ENCODE data around the gene SALL3.

SALL3 gene

DNA sequence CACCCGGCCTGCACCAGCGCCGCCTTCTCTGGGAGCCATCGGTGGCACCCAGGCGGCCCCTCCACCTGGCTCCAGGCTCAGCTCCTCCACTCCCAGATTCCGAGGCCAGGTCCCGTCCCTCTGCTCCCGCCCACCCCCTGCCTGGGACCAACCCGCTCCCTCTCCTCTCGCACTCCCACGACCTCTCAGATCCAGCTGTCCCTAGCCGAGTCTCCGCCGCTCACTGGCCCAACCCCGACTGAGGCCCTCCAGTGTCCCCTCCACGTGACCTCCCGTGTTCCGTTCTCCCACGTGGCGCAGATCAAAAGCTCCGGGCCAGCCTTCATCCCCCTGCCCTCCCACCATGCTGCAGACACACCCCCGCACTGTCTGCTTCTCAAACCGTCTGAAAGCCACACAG lies 14.4 kb upstream of the SALL3 start:
- Histone ChIP-seq H3K27me3 (ENCODE audit: insufficient read depth, poor library complexity, severe bottlenecking) (peaks cover 8% of the 10 kb centered on the region), H3K4me3 (replicated peaks; ENCODE audit: insufficient read depth, low read length) (no peak overlapping the region), H3K27ac (replicated peaks) (no peak overlapping the region)
- TF ChIP-seq, protein P1, sequence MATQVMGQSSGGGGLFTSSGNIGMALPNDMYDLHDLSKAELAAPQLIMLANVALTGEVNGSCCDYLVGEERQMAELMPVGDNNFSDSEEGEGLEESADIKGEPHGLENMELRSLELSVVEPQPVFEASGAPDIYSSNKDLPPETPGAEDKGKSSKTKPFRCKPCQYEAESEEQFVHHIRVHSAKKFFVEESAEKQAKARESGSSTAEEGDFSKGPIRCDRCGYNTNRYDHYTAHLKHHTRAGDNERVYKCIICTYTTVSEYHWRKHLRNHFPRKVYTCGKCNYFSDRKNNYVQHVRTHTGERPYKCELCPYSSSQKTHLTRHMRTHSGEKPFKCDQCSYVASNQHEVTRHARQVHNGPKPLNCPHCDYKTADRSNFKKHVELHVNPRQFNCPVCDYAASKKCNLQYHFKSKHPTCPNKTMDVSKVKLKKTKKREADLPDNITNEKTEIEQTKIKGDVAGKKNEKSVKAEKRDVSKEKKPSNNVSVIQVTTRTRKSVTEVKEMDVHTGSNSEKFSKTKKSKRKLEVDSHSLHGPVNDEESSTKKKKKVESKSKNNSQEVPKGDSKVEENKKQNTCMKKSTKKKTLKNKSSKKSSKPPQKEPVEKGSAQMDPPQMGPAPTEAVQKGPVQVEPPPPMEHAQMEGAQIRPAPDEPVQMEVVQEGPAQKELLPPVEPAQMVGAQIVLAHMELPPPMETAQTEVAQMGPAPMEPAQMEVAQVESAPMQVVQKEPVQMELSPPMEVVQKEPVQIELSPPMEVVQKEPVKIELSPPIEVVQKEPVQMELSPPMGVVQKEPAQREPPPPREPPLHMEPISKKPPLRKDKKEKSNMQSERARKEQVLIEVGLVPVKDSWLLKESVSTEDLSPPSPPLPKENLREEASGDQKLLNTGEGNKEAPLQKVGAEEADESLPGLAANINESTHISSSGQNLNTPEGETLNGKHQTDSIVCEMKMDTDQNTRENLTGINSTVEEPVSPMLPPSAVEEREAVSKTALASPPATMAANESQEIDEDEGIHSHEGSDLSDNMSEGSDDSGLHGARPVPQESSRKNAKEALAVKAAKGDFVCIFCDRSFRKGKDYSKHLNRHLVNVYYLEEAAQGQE (IDR thresholded peaks at IDR 0.05; ENCODE audit: insufficient replicate concordance, low read depth), result no peak
- TF ChIP-seq, protein P2, sequence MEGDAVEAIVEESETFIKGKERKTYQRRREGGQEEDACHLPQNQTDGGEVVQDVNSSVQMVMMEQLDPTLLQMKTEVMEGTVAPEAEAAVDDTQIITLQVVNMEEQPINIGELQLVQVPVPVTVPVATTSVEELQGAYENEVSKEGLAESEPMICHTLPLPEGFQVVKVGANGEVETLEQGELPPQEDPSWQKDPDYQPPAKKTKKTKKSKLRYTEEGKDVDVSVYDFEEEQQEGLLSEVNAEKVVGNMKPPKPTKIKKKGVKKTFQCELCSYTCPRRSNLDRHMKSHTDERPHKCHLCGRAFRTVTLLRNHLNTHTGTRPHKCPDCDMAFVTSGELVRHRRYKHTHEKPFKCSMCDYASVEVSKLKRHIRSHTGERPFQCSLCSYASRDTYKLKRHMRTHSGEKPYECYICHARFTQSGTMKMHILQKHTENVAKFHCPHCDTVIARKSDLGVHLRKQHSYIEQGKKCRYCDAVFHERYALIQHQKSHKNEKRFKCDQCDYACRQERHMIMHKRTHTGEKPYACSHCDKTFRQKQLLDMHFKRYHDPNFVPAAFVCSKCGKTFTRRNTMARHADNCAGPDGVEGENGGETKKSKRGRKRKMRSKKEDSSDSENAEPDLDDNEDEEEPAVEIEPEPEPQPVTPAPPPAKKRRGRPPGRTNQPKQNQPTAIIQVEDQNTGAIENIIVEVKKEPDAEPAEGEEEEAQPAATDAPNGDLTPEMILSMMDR (IDR thresholded peaks at IDR 0.05; ENCODE audit: insufficient read depth, low read length), result no peak
- no peak for TF ChIP-seq GABPA (IDR thresholded peaks at IDR 0.05; ENCODE audit: low read depth)
- no peak for TF ChIP-seq SPI1 (IDR thresholded peaks at IDR 0.05; ENCODE audit: borderline replicate concordance, low read depth)
- TF ChIP-seq POLR2AphosphoS5 (IDR thresholded peaks at IDR 0.05; ENCODE audit: low read depth), result no peak
- no peak for DNase-seq (ENCODE audit: low read depth in 1 of 2, low spot score in 1 of 2)

DNA sequence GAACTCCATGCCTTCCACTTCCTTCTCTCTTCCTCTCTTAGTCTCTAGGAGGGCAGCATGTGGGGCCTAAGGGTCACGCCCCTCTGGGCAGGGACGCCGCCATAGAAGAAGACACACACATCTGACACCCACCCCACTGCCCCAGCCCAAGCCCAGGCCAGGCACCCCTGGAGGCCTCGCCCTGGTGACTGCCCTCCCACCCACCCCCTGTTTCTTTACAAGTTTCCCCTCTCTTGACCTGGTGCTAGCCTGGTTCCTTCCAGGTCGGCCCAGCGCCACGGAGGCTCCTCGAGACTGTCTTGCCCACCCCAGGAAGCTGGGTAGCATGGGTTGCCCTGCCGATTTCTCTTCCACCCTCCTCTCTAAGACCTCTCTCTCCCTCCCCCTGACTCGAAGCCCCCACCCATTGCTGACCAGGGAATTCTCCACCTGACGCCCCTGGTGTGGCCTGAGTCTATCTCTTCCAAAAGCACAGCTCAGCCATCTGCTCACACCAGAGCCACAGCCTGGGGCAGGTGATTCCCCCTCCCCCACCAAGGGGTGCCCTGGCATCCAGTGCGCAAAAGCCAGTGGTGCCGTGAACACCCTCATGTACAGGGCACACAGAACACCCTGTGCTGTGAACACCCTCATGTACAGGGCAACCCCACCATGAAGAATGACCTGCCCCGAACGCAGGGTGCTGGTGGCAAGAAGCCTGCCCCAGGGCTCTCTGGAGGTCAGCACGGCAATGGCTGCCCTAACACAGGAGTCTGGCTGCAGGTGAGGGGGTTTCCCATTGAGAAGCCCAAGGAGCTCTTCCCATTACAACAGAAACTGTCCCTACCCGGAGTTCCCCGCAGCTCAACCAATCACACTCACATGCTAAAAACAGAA lies 13.5 kb upstream of the SALL3 start:
- peaks cover 8% of the 10 kb centered on the region for H3K27me3 ChIP-seq (ENCODE audit: insufficient read depth, poor library complexity, severe bottlenecking)
- TF ChIP-seq POLR2AphosphoS5 (IDR thresholded peaks at IDR 0.05; ENCODE audit: low read depth), result no peak
- TF ChIP-seq, protein P2 (IDR thresholded peaks at IDR 0.05; ENCODE audit: insufficient read depth, low read length), result no peak
- TF ChIP-seq SPI1 (IDR thresholded peaks at IDR 0.05; ENCODE audit: borderline replicate concordance, low read depth), result no peak
- no peak for TF ChIP-seq GABPA (IDR thresholded peaks at IDR 0.05; ENCODE audit: low read depth)
- TF ChIP-seq, protein P1 (IDR thresholded peaks at IDR 0.05; ENCODE audit: insufficient replicate concordance, low read depth), result no peak

DNA sequence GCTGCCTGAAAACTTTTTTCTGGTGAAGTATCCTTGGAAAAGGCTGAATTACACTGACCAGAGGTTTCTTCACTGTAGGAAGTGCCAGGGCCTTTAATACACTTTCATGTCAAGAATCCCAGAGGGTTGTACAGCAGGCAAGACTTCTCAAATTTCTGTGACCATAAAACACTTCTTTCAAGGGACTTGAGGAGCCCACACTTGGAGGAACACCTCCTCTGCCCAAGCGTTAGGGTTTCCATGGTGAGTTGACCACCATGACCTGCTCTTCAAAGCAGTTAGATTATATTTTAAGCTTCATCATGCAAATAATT lies 12.9 kb upstream of the SALL3 start:
- H3K27me3 ChIP-seq (ENCODE audit: insufficient read depth, poor library complexity, severe bottlenecking), result peaks cover 10% of the 10 kb centered on the region
- H3K4me3 ChIP-seq (replicated peaks; ENCODE audit: insufficient read depth, low read length), result no peak overlapping the region
- DNase-seq (ENCODE audit: low read depth in 1 of 2, low spot score in 1 of 2), result no peak
- TF ChIP-seq, protein P2 (IDR thresholded peaks at IDR 0.05; ENCODE audit: insufficient read depth, low read length), result no peak
- TF ChIP-seq GABPA (IDR thresholded peaks at IDR 0.05; ENCODE audit: low read depth) (no peak), SPI1 (IDR thresholded peaks at IDR 0.05; ENCODE audit: borderline replicate concordance, low read depth) (no peak), POLR2AphosphoS5 (IDR thresholded peaks at IDR 0.05; ENCODE audit: low read depth) (no peak)
- TF ChIP-seq, protein P1 (IDR thresholded peaks at IDR 0.05; ENCODE audit: insufficient replicate concordance, low read depth), result no peak
- no peak overlapping the region for H3K27ac ChIP-seq (replicated peaks)

More for the DNA sequence above, 13.5 kb upstream of the SALL3 start:
- no peak for DNase-seq (ENCODE audit: low read depth in 1 of 2, low spot score in 1 of 2)
- no peak overlapping the region for H3K27ac ChIP-seq (replicated peaks)
- no peak overlapping the region for H3K4me3 ChIP-seq (replicated peaks; ENCODE audit: insufficient read depth, low read length)

All from HL-60 (cell line).